Right lobe of liver (tissue), 4 donors: Measurements from ENCODE around the gene ARMC7.

ENCODE experiments used
- POLR2A ChIP-seq: fragments of 450-650 bp; IDR thresholded peaks from one replicate; pipeline ENCODE4 v1.6.1; 2017; ENCODE audit warnings: antibody characterized with exemption, mild to moderate bottlenecking
- TF ChIP-seq, protein P1 (sequence below), 4 donors: fragments of 200-600 bp in 3 of 4; fragments of 450-650 bp in 1 of 4; IDR thresholded peaks; one replicate each; pipeline versions ENCODE4 v1.5.1 to v1.8.0; 2016 to 2022; ENCODE audit warnings: antibody characterized with exemption in 4 of 4, mild to moderate bottlenecking in 2 of 4
- donor health status: DM: no; HTN: no; CAD: no.
- donor health status: DM: no; HTN: no; CAD: no.
- donor health status: DM: no; HTN: yes; CAD: no.

DNA sequence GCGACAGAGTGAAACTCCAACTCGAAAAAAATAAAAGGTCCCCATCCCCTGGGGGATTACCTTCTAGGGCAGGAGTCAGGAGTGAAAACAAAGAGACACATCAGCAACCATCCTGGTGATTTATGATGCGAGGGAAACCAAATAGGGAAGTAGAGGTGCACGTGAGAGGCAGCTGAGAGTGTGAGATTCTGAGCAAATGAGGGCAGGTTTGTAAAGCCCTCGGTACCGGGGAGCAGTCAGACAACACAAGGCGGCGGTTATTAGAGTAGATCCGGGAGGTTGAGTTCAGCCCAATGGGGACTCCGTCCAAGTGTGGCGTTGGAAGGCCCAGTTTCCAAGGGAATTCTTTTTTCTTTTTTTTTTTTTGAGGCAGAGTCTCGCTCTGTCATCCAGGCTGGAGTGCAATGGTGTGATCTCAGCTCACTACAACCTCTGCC, 7.4 kb upstream of the ARMC7 start:
- TF ChIP-seq, protein P1, sequence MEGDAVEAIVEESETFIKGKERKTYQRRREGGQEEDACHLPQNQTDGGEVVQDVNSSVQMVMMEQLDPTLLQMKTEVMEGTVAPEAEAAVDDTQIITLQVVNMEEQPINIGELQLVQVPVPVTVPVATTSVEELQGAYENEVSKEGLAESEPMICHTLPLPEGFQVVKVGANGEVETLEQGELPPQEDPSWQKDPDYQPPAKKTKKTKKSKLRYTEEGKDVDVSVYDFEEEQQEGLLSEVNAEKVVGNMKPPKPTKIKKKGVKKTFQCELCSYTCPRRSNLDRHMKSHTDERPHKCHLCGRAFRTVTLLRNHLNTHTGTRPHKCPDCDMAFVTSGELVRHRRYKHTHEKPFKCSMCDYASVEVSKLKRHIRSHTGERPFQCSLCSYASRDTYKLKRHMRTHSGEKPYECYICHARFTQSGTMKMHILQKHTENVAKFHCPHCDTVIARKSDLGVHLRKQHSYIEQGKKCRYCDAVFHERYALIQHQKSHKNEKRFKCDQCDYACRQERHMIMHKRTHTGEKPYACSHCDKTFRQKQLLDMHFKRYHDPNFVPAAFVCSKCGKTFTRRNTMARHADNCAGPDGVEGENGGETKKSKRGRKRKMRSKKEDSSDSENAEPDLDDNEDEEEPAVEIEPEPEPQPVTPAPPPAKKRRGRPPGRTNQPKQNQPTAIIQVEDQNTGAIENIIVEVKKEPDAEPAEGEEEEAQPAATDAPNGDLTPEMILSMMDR (IDR thresholded peaks at IDR 0.05), result no peak
- no peak for TF ChIP-seq POLR2A
